ENCODE data around the gene LMTK3. TPM values are rescaled to one million over a fixed set of nuclear protein-coding genes. Genes with fewer than 3 reads are reported as not detected.

LMTK3 gene
- total and polyA plus RNA-seq, 2 of the 4 experiments (the other 2 are of a cell fraction) = 0.18 to 0.87 TPM

- WGBS, 2 experiments (ENCODE audit: extremely low coverage in 2 of 2, insufficient read length in 1 of 2) = 40% methylated on average over 1 of the region's 25 CpGs; no CpG with 5 or more reads in 1 of the 2 experiments
- Histone ChIP-seq H3K27me3 (ENCODE audit: control insufficient read depth, insufficient read depth, low read length) (peaks cover 9% of the 10 kb centered on the region), H3K9ac (ENCODE audit: low read depth, low read length) (no peak overlapping the region), H3K4me2 (ENCODE audit: low read depth, low read length) (no peak overlapping the region), H3K18ac (ENCODE audit: low read depth, low read length) (no peak overlapping the region), H3K36me3 (ENCODE audit: control insufficient read depth, insufficient read depth, low read length) (no peaks in the 10 kb centered on the region), H2AFZ (replicated peaks; ENCODE audit: low read length, poor library complexity) (no peak overlapping the region), H4K20me1 (ENCODE audit: insufficient read depth, low read length) (no peaks in the 10 kb centered on the region), H3K23ac (ENCODE audit: low read depth, low read length) (no peak overlapping the region), H2BK15ac (ENCODE audit: low read depth, low read length) (no peak overlapping the region), H3K56ac (ENCODE audit: extremely low read depth, insufficient read depth, low read length) (no peak overlapping the region), H3K9me1 (ENCODE audit: insufficient read depth, low read length) (no peaks in the 10 kb centered on the region), H2BK5ac (ENCODE audit: low read depth, low read length, poor library complexity, severe bottlenecking) (no peak overlapping the region), H4K91ac (ENCODE audit: insufficient read depth, low read depth, low read length) (no peak overlapping the region), H3K4me1 (ENCODE audit: control insufficient read depth, insufficient read depth, low read length) (peaks cover 3% of the 10 kb centered on the region), H4K8ac (ENCODE audit: low read depth in 2 of 2, low read length in 2 of 2) (no peak overlapping the region), H3K14ac (replicated peaks; ENCODE audit: low read depth, low read length) (no peak overlapping the region), H3K27ac (ENCODE audit: insufficient read depth, low read length) (no peak overlapping the region), H2AK9ac (replicated peaks; ENCODE audit: low read depth, low read length, poor library complexity) (no peak overlapping the region), H2AK5ac (ENCODE audit: low read depth, low read length) (no peak overlapping the region), H3K4ac (ENCODE audit: low read depth, low read length) (no peak overlapping the region), H3K9me3 (ENCODE audit: control insufficient read depth, insufficient read depth, low read length) (no peaks in the 10 kb centered on the region), H2BK20ac (ENCODE audit: low read depth, low read length) (no peak overlapping the region), H3K79me1 (ENCODE audit: low read depth in 1 of 2, low read length in 2 of 2) (no peaks in the 10 kb centered on the region), H2BK120ac (ENCODE audit: low read depth, low read length) (no peak overlapping the region), H3K4me3 (ENCODE audit: insufficient read depth, low read depth, low read length) (no peak overlapping the region), H4K5ac (ENCODE audit: low read depth, low read length) (no peak overlapping the region)
- no peak for DNase-seq
- no peak for TF ChIP-seq RCOR1 (IDR thresholded peaks at IDR 0.05; ENCODE audit: insufficient replicate concordance, low read length)
- no peak for TF ChIP-seq FOS (IDR thresholded peaks at IDR 0.05; ENCODE audit: low read depth, low read length)
- no peak for TF ChIP-seq SMC3 (IDR thresholded peaks at IDR 0.05; ENCODE audit: low read depth, low read length)
- TF ChIP-seq RAD21 (IDR thresholded peaks at IDR 0.05; ENCODE audit: low read length) = no peak
- TF ChIP-seq ELK1 (IDR thresholded peaks at IDR 0.05; ENCODE audit: borderline replicate concordance, low read depth, low read length) = no peak
- no peak for TF ChIP-seq USF2 (IDR thresholded peaks at IDR 0.05; ENCODE audit: low read depth, low read length)
- TF ChIP-seq NFE2L2 (IDR thresholded peaks at IDR 0.05; ENCODE audit: low read depth, low read length) = no peak
- TF ChIP-seq BHLHE40 (IDR thresholded peaks at IDR 0.05; ENCODE audit: low read depth, low read length) = no peak
- TF ChIP-seq MXI1 (IDR thresholded peaks at IDR 0.05; ENCODE audit: borderline replicate concordance, low read depth, low read length) = no peak
- intact Hi-C loops (cut with micrococcal nuclease) = no loop called here
- ChIA-PET CTCF (no interaction called here), POLR2A (ENCODE audit: unreplicated experiment) (no interaction called here)
- no TSS peak for BruUV-seq (replicated peaks)
- in situ Hi-C loops (cut with MboI; ENCODE audit: low sequenced_read_pairs) = no loop called here
- dilution Hi-C loops (cut with HindIII; ENCODE audit: low sequenced_read_pairs, unreplicated experiment) = no loop called here
- ATAC-seq (ENCODE audit: low read depth) = no peak
Observed at GRCh38 chr19:48544856-48545750, 33.5 kb upstream of the LMTK3 start.

All from IMR-90 (cell line).